Activated naive CD4-positive, alpha-beta T cell treated with Interleukin-2 at 50 U/mL for 16 hours (primary cell): ENCODE data around the gene CCDC14.
"Not testable (repeated sequence)": the region's sequence is repeated elsewhere in the genome, so short reads cannot be mapped to it uniquely, and the experiment has no call there.

Experiments used
- DNase-seq: peaks from one replicate; pipeline ENCODE4 v3.0.0-alpha.2; 2020

The CCDC14 gene

GRCh38 chr3:123960781-123961507 is at the start of gene CCDC14:
Gene CCDC14, minus strand, starts transcription at chr3:123961229. Its CDS starts 56 bp downstream, at chr3:123961173.
- peak; percentile 79 for DNase-seq

GRCh38 chr3:124008321-124008720 is 47.3 kb upstream of the CCDC14 start:
- DNase-seq, result not testable (repeated sequence)

GRCh38 chr3:124007186-124007585 is 46.2 kb upstream of the CCDC14 start:
- no peak for DNase-seq

GRCh38 chr3:124002405-124003079 is 41.5 kb upstream of the CCDC14 start:
- not testable (repeated sequence) for DNase-seq

GRCh38 chr3:124001366-124001765 is 40.3 kb upstream of the CCDC14 start:
- not testable (repeated sequence) for DNase-seq

GRCh38 chr3:123997543-123997942 is 36.5 kb upstream of the CCDC14 start:
- no peak for DNase-seq

GRCh38 chr3:123993818-123994217 is 32.8 kb upstream of the CCDC14 start:
- DNase-seq, result no peak

GRCh38 chr3:123991730-123992588 is 30.9 kb upstream of the CCDC14 start, which contains the start of gene ROPN1:
Gene ROPN1, minus strand, starts transcription at chr3:123992124. Its CDS starts 11,643 bp downstream, at chr3:123980481.
- DNase-seq, result not testable (repeated sequence)

- no peak for DNase-seq
Measured at GRCh38 chr3:123986427-123986826, 25.4 kb upstream of the CCDC14 start.

GRCh38 chr3:123984957-123985356 is 23.9 kb upstream of the CCDC14 start:
- DNase-seq, result no peak

- DNase-seq, result no peak
Measured at GRCh38 chr3:123984350-123984749, 23.3 kb upstream of the CCDC14 start.

- not testable (repeated sequence) for DNase-seq
Measured at GRCh38 chr3:123981317-123981716, 20.3 kb upstream of the CCDC14 start.

- DNase-seq, result no peak
Measured at GRCh38 chr3:123980539-123980938, 19.5 kb upstream of the CCDC14 start.

GRCh38 chr3:123979525-123980501 is 18.8 kb upstream of the CCDC14 start:
- peak; percentile 28 for DNase-seq

GRCh38 chr3:123976904-123977303 is 15.9 kb upstream of the CCDC14 start:
- not testable (repeated sequence) for DNase-seq

GRCh38 chr3:123976181-123976898 is 15.3 kb upstream of the CCDC14 start:
- not testable (repeated sequence) for DNase-seq

- not testable (repeated sequence) for DNase-seq
Measured at GRCh38 chr3:123975030-123975429, 14.0 kb upstream of the CCDC14 start.

- DNase-seq, result no peak
Measured at GRCh38 chr3:123971406-123971805, 10.4 kb upstream of the CCDC14 start.

- DNase-seq, result not testable (repeated sequence)
Measured at GRCh38 chr3:123967260-123967659, 6.2 kb upstream of the CCDC14 start.

- not testable (repeated sequence) for DNase-seq
Measured at GRCh38 chr3:123966799-123967198, 5.8 kb upstream of the CCDC14 start.

GRCh38 chr3:123964793-123965192 is 3.8 kb upstream of the CCDC14 start:
- DNase-seq, result not testable (repeated sequence)
